Activated T-cell treated with anti-CD3 and anti-CD28 coated beads for 48 hours (primary cell): ENCODE data around the gene MRPL39.

Experiments
- DNase-seq: peaks from one replicate; pipeline ENCODE4 v3.0.0-alpha.2; 2020; ENCODE audit warnings: low read depth

MRPL39 gene

DNA sequence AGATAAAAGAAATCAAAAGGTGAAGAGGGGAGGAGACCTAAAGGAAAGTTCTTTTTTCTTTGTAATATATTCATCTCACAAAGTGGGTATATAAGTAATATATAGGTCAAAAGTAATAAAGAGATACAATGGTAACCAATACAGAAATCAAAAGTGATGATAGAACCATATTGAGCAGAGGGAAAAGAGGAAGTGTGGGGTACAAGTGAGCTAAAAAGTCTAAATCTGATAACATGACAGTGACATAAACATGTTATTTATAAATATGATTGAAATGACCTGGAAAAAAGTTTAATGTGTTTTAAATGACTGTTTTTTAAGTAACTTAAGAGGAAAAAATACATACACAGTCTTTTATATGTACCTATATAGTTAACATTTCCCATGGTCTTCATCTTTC, 70.5 kb downstream of the MRPL39 start:
- DNase-seq = no peak

DNA sequence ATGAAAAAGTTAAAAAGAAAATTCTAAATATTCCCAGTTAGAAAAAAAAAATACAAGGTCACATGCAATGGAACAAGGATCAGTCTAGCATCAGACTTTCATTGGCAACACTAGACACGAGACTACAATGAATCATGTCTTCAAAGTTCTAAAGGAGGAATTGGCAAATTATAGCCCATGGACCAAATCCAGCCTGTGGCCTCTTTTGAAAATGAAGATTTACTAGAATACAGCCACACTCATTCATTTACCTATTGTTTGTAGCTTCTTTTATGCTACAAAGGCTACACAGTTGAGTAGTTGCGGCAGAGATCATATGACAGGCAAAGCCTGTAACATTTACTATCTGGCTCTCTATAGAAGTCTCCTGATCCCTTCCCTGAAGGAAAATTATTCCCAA, 71.4 kb downstream of the MRPL39 start:
- no peak for DNase-seq
